ENCODE results near the gene GRIK1.

- TF ChIP-seq CTCF (IDR thresholded peaks at IDR 0.05) = no peak
- TF ChIP-seq POLR2A (IDR thresholded peaks at IDR 0.05) = no peak
Measured at GRCh38 chr21:29524055-29524454, 415.7 kb downstream of the GRIK1 start.

Measured in Peyer's patch (tissue), 4 donors.